ENCODE results near the gene TRPT1. TPM values are rescaled to one million over a fixed set of nuclear protein-coding genes. Genes with fewer than 3 reads are reported as not detected.

TRPT1 gene
- total RNA-seq, 2 experiments from 2014 or later: 40.6 to 49.0 TPM

- TF ChIP-seq EZH2phosphoT487 (IDR thresholded peaks at IDR 0.05; ENCODE audit: borderline replicate concordance, low read depth, low read length) (no peak), CTCF (conservative IDR thresholded peaks at IDR 0.05; ENCODE audit: low read length) (no peak)
- Histone ChIP-seq H3K4me2 (ENCODE audit: low read length) (no peak overlapping the region), H3K36me3 (ENCODE audit: insufficient read depth, low read length) (peaks cover 78% of the 10 kb centered on the region), H3K27ac (ENCODE audit: low read depth, low read length, poor library complexity, severe bottlenecking) (no peak overlapping the region), H3K9me3 (ENCODE audit: low read length) (no peaks in the 10 kb centered on the region), H4K20me1 (ENCODE audit: insufficient read depth, low read length) (no peaks in the 10 kb centered on the region; the same call in 1 of the 2 replicates), H3K4me3 (ENCODE audit: low read depth, low read length, poor library complexity, severe bottlenecking) (no peak overlapping the region), H3K9me2 (ENCODE audit: insufficient read depth, low read length) (no peaks in the 10 kb centered on the region), H2AFZ (ENCODE audit: low read length) (no peak overlapping the region), H3K4me1 (ENCODE audit: insufficient read depth, low read length, poor library complexity, severe bottlenecking) (peaks cover 4% of the 10 kb centered on the region), H3K79me2 (ENCODE audit: insufficient read depth, low read depth, low read length) (no peaks in the 10 kb centered on the region)
- BruUV-seq (replicated peaks): no TSS peak
- POLR2A ChIA-PET: no interaction called here
- CTCF ChIA-PET (ENCODE audit: unreplicated experiment): no interaction called here
- no peak for DNase-seq (ENCODE audit: low spot score)
- intact Hi-C loops (cut with micrococcal nuclease; ENCODE audit: unreplicated experiment): no loop called here
These were observed 7.2 kb downstream of the TRPT1 start for GRCh38 chr11:64218628-64219353.

DNA sequence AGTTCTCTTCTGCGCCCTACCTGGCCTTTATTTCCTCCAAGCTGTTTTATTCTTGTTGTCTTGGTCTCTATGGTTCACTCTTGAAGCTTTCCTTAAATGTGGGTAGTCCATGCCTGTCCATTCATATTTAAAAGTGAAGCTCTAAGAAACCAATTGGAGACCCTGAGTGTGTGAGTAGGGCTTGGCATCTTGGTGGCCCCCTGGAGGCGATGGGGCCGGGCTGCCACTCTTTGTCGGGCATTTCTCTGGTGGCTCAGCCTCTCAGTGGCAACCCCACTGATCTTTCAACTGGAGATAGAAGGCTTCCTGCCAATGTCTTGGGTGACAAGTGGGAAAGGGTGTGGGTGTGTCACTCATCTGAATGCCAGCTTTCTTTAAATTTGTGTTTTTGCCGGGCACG, 9.1 kb downstream of the TRPT1 start:
- Histone ChIP-seq H3K4me1 (ENCODE audit: insufficient read depth, low read length, poor library complexity, severe bottlenecking) (peaks cover 4% of the 10 kb centered on the region), H3K4me2 (ENCODE audit: low read length) (no peak overlapping the region), H4K20me1 (ENCODE audit: insufficient read depth, low read length) (no peaks in the 10 kb centered on the region; the same call in 1 of the 2 replicates), H2AFZ (ENCODE audit: low read length) (no peak overlapping the region), H3K9me3 (ENCODE audit: low read length) (no peaks in the 10 kb centered on the region), H3K27ac (ENCODE audit: low read depth, low read length, poor library complexity, severe bottlenecking) (no peak overlapping the region), H3K79me2 (ENCODE audit: insufficient read depth, low read depth, low read length) (no peaks in the 10 kb centered on the region), H3K4me3 (ENCODE audit: low read depth, low read length, poor library complexity, severe bottlenecking) (no peak overlapping the region), H3K36me3 (ENCODE audit: insufficient read depth, low read length) (peaks cover 78% of the 10 kb centered on the region), H3K9me2 (ENCODE audit: insufficient read depth, low read length) (no peaks in the 10 kb centered on the region)
- TF ChIP-seq EZH2phosphoT487 (IDR thresholded peaks at IDR 0.05; ENCODE audit: borderline replicate concordance, low read depth, low read length) (no peak), CTCF (conservative IDR thresholded peaks at IDR 0.05; ENCODE audit: low read length) (peak; percentile 36; the same call in 1 of the 2 replicates)
- no peak for DNase-seq (ENCODE audit: low spot score)
- BruUV-seq (replicated peaks): no TSS peak
- POLR2A ChIA-PET: interaction anchor here (0.6 to 1.7 kb wide), 4 partner anchors 10 to 171 kb away, joined by 3 to 7 read pairs (median 6); partner anchors contain the start of genes FERMT3, NUDT22 and TRPT1
- CTCF ChIA-PET (ENCODE audit: unreplicated experiment): interaction anchor here (0.6 kb wide), 1 partner anchor 27 kb away, joined by 4 read pairs; no protein-coding TSS in a partner anchor
- intact Hi-C loops (cut with micrococcal nuclease; ENCODE audit: unreplicated experiment): no loop called here
